GM21423 (cell line): ENCODE results near the gene ALDH16A1.

Source experiments
- ATAC-seq: cut with Tn5 transposase; IDR thresholded peaks from one replicate; pipeline ENCODE4 v1.9.1; 2021; ENCODE audit warnings: mild to moderate bottlenecking, moderate library complexity; ENCODE audit not compliant: unreplicated experiment

ALDH16A1 gene

GRCh38 chr19:49487277-49488045, 34.4 kb downstream of the ALDH16A1 start, which contains the start of gene RPL13A:
Gene RPL13A (plus strand): TSS chr19:49487608. CDS start chr19:49487630, 22 bp downstream.
- peak; percentile 91 for ATAC-seq

- no peak for ATAC-seq
Measured at GRCh38 chr19:49488046-49488862, 35.2 kb downstream of the ALDH16A1 start.

DNA sequence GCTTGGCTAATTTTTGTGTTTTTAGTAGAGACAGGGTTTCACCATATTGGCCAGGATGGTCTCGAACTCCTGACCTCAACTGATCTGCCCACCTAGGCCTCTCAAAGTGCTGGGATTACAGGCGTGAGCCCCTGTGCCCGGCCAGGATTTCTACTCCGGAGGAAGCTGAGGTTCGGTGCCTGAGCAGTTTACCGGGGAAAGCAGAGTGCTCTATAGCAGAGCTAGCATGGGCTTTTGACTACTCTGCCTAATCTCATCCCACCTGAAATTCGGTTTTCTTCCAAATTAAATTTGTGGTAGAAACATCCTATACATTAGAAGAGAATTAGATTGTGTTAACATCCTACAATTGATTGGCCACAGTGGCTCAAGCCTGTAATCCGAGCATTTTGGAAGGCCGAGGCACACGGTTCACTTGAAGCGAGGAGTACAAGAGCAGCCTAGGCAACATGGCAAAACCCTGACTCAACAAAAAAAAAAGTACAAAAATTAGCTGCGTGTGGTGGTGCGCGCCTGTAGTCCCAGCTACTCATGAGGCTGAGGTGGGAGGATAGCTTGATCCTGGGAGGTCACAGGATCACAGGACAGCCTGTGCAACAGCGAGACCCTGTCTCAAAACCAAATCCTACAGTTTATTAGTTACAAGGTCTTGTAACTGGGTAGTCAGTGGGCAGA, 36.0 kb downstream of the ALDH16A1 start:
- no peak for ATAC-seq

- no peak for ATAC-seq
Measured at GRCh38 chr19:49489601-49490167, 36.7 kb downstream of the ALDH16A1 start.

DNA sequence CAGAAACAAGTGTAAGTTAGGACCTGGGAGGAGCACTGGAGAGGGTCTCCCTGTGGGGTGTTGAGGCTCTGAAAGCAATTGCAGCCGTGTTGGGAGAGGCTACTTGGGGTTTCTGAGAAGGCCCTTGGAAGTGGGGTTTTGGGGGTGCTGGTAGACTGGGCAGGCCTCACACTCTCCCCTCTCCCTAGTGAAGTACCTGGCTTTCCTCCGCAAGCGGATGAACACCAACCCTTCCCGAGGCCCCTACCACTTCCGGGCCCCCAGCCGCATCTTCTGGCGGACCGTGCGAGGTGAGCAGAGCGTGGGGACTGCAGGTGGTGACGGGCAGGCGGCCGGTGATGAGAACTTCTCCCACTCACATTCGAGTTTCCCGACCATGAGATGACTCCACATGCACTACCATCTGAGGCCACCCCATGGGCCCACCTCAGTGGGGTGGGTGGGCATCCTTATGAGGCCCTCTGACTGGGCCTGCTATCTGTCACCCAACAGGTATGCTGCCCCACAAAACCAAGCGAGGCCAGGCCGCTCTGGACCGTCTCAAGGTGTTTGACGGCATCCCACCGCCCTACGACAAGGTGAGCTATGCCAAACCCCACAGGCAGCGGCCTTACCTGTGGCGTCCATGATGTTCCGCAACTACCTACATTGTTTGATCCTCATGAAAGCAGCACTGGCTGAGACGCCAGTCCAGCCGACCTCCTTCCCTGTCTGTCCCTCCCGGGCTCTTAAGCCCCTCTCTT, 37.4 kb downstream of the ALDH16A1 start:
- no peak for ATAC-seq

- no peak for ATAC-seq
Measured at GRCh38 chr19:49491030-49491803, 38.2 kb downstream of the ALDH16A1 start.

DNA sequence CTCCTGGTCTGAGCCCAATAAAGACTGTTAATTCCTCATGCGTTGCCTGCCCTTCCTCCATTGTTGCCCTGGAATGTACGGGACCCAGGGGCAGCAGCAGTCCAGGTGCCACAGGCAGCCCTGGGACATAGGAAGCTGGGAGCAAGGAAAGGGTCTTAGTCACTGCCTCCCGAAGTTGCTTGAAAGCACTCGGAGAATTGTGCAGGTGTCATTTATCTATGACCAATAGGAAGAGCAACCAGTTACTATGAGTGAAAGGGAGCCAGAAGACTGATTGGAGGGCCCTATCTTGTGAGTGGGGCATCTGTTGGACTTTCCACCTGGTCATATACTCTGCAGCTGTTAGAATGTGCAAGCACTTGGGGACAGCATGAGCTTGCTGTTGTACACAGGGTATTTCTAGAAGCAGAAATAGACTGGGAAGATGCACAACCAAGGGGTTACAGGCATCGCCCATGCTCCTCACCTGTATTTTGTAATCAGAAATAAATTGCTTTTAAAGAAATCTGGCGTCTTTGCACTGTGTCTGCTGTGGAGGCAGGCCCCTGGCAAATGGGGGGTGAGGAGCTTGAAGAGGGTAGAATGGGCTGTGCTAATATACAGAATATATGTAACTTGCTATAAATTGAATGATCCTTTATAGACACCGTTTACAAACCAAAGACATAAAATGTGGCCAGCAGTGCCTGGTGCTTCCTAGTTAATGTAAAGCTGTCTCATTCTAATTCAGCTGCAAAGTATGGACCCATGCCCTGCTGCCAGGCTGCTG, 39.0 kb downstream of the ALDH16A1 start:
- no peak for ATAC-seq

GRCh38 chr19:49492573-49493405, 39.8 kb downstream of the ALDH16A1 start:
- ATAC-seq = no peak

DNA sequence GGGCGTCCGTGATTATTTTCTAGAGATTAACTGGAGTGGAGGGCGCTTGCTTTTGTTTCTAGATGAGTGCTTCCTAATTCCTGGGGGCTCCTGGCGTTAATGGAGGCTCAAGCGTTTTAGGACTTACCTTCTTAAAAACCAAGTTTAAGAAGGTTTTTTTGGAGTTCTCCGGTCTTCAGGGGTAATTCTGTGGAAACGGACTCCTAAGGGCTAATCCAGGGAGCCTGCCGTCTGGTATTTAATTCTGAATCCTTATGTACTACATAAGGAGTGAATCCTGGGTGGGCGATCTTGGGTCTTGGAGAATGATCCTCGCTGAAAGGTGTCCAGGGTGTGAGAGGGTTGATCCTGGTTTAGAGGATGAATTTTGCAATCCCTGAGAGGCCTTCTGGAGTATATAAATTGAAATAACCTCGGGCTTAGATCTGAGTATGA, 43.6 kb downstream of the ALDH16A1 start:
- no peak for ATAC-seq

GRCh38 chr19:49497047-49497788, 44.2 kb downstream of the ALDH16A1 start:
- no peak for ATAC-seq

GRCh38 chr19:49497789-49498103, 44.7 kb downstream of the ALDH16A1 start:
- no peak for ATAC-seq

DNA sequence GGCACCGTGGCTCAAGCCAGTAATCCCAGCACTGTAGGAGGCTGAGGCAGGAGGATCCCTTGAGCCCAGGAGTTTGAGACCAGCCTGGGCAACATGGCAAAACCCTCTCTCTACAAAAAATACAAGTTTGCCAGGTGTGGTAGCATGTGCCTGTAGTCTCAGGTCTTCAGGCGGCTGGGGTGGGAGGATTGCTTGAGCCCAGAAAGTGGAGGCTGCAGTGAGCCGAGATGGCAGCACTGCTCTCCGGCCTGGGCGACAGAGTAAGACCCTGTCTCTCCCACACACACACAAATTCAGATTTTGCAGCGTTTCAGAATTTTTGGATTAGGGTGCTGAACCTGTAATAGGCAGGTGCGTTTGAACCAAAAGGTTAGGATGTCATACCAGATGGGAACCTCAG, 45.5 kb downstream of the ALDH16A1 start:
- ATAC-seq = no peak

- ATAC-seq = no peak
Measured at GRCh38 chr19:49499030-49499670, 46.1 kb downstream of the ALDH16A1 start.

DNA sequence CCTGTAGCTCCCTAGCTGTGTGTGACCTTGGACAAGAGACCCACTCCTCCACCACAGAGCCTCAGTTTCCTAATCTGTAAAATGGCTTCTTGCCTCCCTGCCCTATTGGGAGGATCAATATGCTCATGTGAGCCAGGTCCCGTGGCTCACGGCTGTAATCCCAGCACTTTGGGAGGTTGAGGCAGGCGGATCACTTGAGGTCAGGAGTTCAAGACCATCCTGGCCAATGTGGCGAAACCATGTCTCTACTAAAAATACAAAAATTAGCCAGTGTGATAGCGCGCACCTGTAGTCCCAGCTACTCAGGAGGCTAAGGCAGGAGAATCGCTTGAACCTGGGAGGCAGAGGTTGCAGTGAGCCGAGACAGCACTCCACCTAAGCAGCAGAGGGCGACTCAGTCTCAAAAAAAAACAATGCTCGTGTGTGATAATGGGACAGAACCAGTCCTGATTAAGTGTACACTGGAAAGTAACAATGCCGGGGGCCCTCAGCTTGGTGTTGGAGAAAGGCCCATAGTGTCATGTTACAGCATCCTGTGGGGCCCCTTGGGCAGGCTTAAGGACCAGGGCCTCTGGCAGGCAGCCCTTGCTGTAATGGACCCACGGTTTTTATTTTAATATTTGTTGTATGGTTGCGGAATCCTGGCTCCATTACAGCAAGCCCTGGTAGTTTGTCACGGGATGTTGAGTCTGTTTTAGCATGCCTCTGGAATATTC, 50.0 kb downstream of the ALDH16A1 start:
- no peak for ATAC-seq

- ATAC-seq = no peak
Measured at GRCh38 chr19:49503582-49503962, 50.5 kb downstream of the ALDH16A1 start.

GRCh38 chr19:49506575-49507105, 53.6 kb downstream of the ALDH16A1 start:
- ATAC-seq = no peak
